Measurements from ENCODE around the gene CASP2.

The CASP2 gene

DNA sequence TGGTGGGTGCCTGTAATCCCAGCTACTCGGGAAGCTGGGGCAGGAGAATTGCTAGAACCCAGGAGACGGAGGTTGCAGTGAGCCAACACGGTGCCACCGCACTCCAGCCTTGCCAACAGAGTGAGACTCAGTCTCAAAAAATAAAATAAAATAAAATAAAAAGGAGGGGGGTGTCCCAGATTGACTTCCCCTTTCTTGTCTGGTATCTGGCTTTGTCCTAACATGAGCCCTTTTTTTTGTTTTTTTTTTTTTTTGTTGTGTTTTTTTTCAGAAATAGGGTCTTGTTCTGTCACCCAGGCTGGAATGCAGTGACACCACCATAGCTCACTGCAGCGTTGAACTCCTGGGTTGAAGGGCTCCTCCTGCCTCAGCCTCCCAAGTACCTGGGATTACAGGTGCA is 4.7 kb downstream of the CASP2 start:
- H3K4me3 ChIP-seq (ENCODE audit: low read depth, low read length): no peak overlapping the region
- TF ChIP-seq, protein P1, sequence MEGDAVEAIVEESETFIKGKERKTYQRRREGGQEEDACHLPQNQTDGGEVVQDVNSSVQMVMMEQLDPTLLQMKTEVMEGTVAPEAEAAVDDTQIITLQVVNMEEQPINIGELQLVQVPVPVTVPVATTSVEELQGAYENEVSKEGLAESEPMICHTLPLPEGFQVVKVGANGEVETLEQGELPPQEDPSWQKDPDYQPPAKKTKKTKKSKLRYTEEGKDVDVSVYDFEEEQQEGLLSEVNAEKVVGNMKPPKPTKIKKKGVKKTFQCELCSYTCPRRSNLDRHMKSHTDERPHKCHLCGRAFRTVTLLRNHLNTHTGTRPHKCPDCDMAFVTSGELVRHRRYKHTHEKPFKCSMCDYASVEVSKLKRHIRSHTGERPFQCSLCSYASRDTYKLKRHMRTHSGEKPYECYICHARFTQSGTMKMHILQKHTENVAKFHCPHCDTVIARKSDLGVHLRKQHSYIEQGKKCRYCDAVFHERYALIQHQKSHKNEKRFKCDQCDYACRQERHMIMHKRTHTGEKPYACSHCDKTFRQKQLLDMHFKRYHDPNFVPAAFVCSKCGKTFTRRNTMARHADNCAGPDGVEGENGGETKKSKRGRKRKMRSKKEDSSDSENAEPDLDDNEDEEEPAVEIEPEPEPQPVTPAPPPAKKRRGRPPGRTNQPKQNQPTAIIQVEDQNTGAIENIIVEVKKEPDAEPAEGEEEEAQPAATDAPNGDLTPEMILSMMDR (IDR thresholded peaks at IDR 0.05; ENCODE audit: low read depth, low read length): no peak

GRCh38 chr7:143295870-143296269 is 7.7 kb downstream of the CASP2 start:
- TF ChIP-seq, protein P1 (IDR thresholded peaks at IDR 0.05; ENCODE audit: low read depth, low read length): no peak
- H3K4me3 ChIP-seq (ENCODE audit: low read depth, low read length): no peak overlapping the region

DNA sequence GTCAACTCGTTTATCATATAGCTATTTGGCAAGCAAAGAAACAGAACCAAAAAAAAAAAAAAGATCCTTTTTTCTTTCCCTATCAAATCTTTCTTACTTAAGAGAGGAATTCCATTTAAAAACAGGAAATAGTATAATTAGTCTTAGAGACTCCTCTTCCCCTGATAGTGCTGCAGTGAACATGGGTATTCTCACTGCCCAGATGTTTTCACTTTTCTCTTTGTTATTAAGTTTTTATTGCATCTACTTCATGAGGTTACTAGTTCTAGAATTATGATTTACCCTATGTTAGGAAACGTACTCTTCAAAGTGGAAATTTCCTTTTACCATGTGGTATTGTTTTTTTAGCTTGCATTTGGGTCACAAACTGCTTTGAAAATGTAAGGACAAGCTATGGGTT is 8.5 kb downstream of the CASP2 start:
- TF ChIP-seq, protein P1 (IDR thresholded peaks at IDR 0.05; ENCODE audit: low read depth, low read length): no peak

DNA sequence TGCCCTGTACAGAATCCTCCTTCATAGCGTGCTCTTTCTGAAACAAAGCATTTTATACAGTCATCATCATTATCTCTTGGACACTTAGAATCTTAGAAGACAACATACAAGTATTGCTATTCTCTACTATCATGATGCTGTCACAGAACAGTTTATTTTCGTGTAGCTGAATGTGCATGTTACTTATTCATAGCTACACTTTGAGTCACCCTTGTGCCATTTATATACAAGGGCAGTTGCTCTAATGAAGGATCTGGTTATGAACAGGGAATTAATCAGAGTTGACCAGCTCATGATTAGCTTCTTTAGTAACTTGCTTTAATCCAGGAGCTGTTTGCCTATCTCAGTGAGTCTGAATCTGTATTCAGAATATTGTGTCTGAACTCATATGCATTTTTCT is 11.2 kb downstream of the CASP2 start:
- H3K4me3 ChIP-seq (ENCODE audit: low read depth, low read length): no peak overlapping the region
- TF ChIP-seq, protein P1 (IDR thresholded peaks at IDR 0.05; ENCODE audit: low read depth, low read length): no peak

More for the DNA sequence above, 8.5 kb downstream of the CASP2 start:
- no peak overlapping the region for H3K4me3 ChIP-seq (ENCODE audit: low read depth, low read length)

GRCh38 chr7:143299840-143300239 is 11.7 kb downstream of the CASP2 start:
- H3K4me3 ChIP-seq (ENCODE audit: low read depth, low read length): no peak overlapping the region
- TF ChIP-seq, protein P1 (IDR thresholded peaks at IDR 0.05; ENCODE audit: low read depth, low read length): peak; percentile 43

DNA sequence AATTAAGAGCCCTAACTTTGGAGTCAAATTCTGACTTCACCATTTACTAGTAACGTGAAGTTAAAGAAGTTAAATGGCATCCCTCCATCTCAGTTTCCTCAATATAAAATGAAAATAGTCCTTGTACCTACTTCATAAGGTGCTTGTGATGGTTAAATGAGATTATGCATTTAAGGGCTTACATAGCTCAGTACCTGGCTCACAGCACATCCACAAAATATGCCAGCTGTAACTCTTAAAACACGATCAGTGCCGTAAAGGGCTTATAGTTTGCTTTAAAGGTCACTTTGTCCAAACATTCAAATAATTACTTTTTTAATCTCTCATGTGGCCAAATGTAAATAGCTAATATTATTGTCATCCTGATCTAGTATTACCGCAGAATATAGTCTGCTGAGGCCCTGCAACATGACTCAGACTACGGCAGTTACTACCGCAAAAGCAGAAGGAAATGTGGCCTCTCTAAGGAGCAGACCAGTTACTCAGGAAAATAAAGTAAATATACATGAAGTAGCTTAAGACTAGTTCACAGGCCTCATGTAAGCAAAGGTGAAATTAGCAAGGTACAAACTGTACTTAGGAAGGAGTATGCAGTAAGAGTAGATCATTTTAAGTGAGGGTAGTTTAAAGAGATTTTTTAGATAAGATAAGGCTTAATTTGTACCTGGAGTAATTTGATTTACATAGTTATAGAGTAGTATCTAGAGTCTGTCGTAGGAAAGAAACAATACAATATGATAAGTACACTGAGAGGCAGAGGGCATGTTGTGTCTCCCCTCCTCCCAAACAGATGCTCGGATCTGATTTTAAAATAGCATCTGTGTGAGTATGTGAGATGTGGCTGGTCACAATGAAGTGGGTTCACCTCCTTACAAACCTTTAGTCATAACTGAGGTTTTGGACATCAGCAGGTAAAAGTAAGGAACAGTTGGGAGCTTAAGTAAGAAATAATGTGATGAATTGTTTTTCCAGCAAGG is 13.1 kb downstream of the CASP2 start:
- no peak overlapping the region for H3K4me3 ChIP-seq (ENCODE audit: low read depth, low read length)
- TF ChIP-seq, protein P1 (IDR thresholded peaks at IDR 0.05; ENCODE audit: low read depth, low read length): no peak

GRCh38 chr7:143303733-143304132 is 15.6 kb downstream of the CASP2 start:
- TF ChIP-seq, protein P1 (IDR thresholded peaks at IDR 0.05; ENCODE audit: low read depth, low read length): no peak

More at GRCh38 chr7:143303733-143304132, 15.6 kb downstream of the CASP2 start:
- no peak overlapping the region for H3K4me3 ChIP-seq (ENCODE audit: low read depth, low read length)

Data from WI38 (cell line).